ENCODE data around the gene MYO5A. TPM values are rescaled to one million over a fixed set of nuclear protein-coding genes. Genes with fewer than 3 reads are reported as not detected.
"Not testable (repeated sequence)": the region's sequence is repeated elsewhere in the genome, so short reads cannot be mapped to it uniquely, and the experiment has no call there.

Gene MYO5A
- total RNA-seq, 1 experiment from 2014 or later: 33.4 TPM

GRCh38 chr15:52540374-52541012 is 11.8 kb upstream of the MYO5A start:
- no peak for DNase-seq (ENCODE audit: low spot score)

- DNase-seq (ENCODE audit: low spot score): no peak
Observed at GRCh38 chr15:52537459-52537858, 8.8 kb upstream of the MYO5A start.

GRCh38 chr15:52532427-52532826 is 3.7 kb upstream of the MYO5A start:
- no peak for DNase-seq (ENCODE audit: low spot score)

- no peak for DNase-seq (ENCODE audit: low spot score)
Observed at GRCh38 chr15:52529940-52530339, 1.3 kb upstream of the MYO5A start.

- no peak for DNase-seq (ENCODE audit: low spot score)
Observed at GRCh38 chr15:52529341-52529924, 753 bp upstream of the MYO5A start.

GRCh38 chr15:52527911-52528563 is 643 bp downstream of the MYO5A start:
- DNase-seq (ENCODE audit: low spot score): peak; percentile 24

GRCh38 chr15:52527196-52527910 is 1.3 kb downstream of the MYO5A start:
- no peak for DNase-seq (ENCODE audit: low spot score)

- DNase-seq (ENCODE audit: low spot score): no peak
Observed at GRCh38 chr15:52524223-52525136, 4.2 kb downstream of the MYO5A start.

- no peak for DNase-seq (ENCODE audit: low spot score)
Observed at GRCh38 chr15:52523647-52524046, 5.0 kb downstream of the MYO5A start.

- DNase-seq (ENCODE audit: low spot score): no peak
Observed at GRCh38 chr15:52523192-52523591, 5.5 kb downstream of the MYO5A start.

- no peak for DNase-seq (ENCODE audit: low spot score)
Observed at GRCh38 chr15:52521682-52522081, 7.0 kb downstream of the MYO5A start.

GRCh38 chr15:52520421-52520820 is 8.3 kb downstream of the MYO5A start:
- DNase-seq (ENCODE audit: low spot score): no peak

- DNase-seq (ENCODE audit: low spot score): no peak
Observed at GRCh38 chr15:52518487-52519371, 10.0 kb downstream of the MYO5A start.

- no peak for DNase-seq (ENCODE audit: low spot score)
Observed at GRCh38 chr15:52517014-52517413, 11.7 kb downstream of the MYO5A start.

GRCh38 chr15:52515343-52515742 is 13.3 kb downstream of the MYO5A start:
- no peak for DNase-seq (ENCODE audit: low spot score)

GRCh38 chr15:52514482-52514881 is 14.2 kb downstream of the MYO5A start:
- no peak for DNase-seq (ENCODE audit: low spot score)

GRCh38 chr15:52512869-52513268 is 15.8 kb downstream of the MYO5A start:
- DNase-seq (ENCODE audit: low spot score): not testable (repeated sequence)

GRCh38 chr15:52511084-52511483 is 17.6 kb downstream of the MYO5A start:
- no peak for DNase-seq (ENCODE audit: low spot score)

- no peak for DNase-seq (ENCODE audit: low spot score)
Observed at GRCh38 chr15:52509500-52510245, 19.0 kb downstream of the MYO5A start.

- no peak for DNase-seq (ENCODE audit: low spot score)
Observed at GRCh38 chr15:52506549-52506948, 22.1 kb downstream of the MYO5A start.

All from A172 (cell line).